ENCODE measurements around the gene RAP1GAP.

DNA sequence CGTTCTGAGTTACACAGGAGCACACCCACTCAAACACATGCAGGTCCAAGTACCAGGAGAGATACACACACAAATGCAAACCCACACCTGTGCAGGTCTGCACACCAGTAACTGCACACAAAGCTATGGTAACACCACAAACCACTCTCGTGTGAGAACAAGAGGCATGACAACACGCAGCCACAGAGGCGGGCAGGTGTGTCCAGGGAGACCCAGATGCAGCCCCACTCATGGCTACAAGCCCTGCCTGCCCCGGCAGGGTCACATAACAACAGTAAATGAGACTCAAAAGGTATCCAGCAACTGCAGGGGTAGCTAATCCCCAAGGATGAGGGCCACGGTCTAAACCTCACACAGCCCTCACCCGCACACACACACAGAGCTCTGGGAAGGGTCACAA, 48.1 kb downstream of the RAP1GAP start:
- no peak for TF ChIP-seq CTCF (IDR thresholded peaks at IDR 0.05 in 2 of 3, conservative IDR thresholded peaks at IDR 0.05 in 1 of 3; ENCODE audit: borderline replicate concordance in 1 of 3, insufficient read depth in 1 of 3, low read depth in 2 of 3, low read length in 2 of 3)
- TF ChIP-seq EZH2phosphoT487 (IDR thresholded peaks at IDR 0.05; ENCODE audit: borderline replicate concordance) = no peak
- no peak for TF ChIP-seq EZH2 (IDR thresholded peaks at IDR 0.05)
- no peak for TF ChIP-seq POLR2A (IDR thresholded peaks at IDR 0.05; ENCODE audit: borderline replicate concordance, extremely low read depth, insufficient read depth, insufficient read length)
- no peak for TF ChIP-seq SRF (IDR thresholded peaks at IDR 0.05; ENCODE audit: low read depth)
- TF ChIP-seq, protein P1, sequence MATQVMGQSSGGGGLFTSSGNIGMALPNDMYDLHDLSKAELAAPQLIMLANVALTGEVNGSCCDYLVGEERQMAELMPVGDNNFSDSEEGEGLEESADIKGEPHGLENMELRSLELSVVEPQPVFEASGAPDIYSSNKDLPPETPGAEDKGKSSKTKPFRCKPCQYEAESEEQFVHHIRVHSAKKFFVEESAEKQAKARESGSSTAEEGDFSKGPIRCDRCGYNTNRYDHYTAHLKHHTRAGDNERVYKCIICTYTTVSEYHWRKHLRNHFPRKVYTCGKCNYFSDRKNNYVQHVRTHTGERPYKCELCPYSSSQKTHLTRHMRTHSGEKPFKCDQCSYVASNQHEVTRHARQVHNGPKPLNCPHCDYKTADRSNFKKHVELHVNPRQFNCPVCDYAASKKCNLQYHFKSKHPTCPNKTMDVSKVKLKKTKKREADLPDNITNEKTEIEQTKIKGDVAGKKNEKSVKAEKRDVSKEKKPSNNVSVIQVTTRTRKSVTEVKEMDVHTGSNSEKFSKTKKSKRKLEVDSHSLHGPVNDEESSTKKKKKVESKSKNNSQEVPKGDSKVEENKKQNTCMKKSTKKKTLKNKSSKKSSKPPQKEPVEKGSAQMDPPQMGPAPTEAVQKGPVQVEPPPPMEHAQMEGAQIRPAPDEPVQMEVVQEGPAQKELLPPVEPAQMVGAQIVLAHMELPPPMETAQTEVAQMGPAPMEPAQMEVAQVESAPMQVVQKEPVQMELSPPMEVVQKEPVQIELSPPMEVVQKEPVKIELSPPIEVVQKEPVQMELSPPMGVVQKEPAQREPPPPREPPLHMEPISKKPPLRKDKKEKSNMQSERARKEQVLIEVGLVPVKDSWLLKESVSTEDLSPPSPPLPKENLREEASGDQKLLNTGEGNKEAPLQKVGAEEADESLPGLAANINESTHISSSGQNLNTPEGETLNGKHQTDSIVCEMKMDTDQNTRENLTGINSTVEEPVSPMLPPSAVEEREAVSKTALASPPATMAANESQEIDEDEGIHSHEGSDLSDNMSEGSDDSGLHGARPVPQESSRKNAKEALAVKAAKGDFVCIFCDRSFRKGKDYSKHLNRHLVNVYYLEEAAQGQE (IDR thresholded peaks at IDR 0.05; ENCODE audit: low read depth) = no peak
- no peak for TF ChIP-seq EGR1 (IDR thresholded peaks at IDR 0.05; ENCODE audit: low read depth)
- TF ChIP-seq CEBPB (IDR thresholded peaks at IDR 0.05; ENCODE audit: low read depth) = no peak

Measured in HCT116 (cell line).